Fibroblast of lung (primary cell): Measurements from ENCODE around the gene ZNF318. TPM values are rescaled to one million over a fixed set of nuclear protein-coding genes. Genes with fewer than 3 reads are reported as not detected.

Experiments
- DNase-seq, 2 donors: peaks; one replicate each; pipeline versions ENCODE4 v3.0.0 to v3.0.0-alpha.2; 2010; ENCODE audit warnings: low read depth in 2 of 2
- H2AFZ ChIP-seq: 2 replicates; pipeline ENCODE4 v1.5.1; 2012; ENCODE audit warnings: low read length, control low read depth, inconsistent platforms
- H3K27ac ChIP-seq: 2 replicates; pipeline ENCODE4 v1.5.1; 2011; ENCODE audit warnings: low read length, control low read depth; ENCODE audit not compliant: insufficient read depth
- H3K27me3 ChIP-seq: 2 replicates; pipeline ENCODE4 v1.5.1; 2011; ENCODE audit warnings: mild to moderate bottlenecking, low read length; ENCODE audit not compliant: control insufficient read depth, insufficient read depth
- H3K36me3 ChIP-seq: 2 replicates; pipeline ENCODE4 v1.5.1; 2011; ENCODE audit warnings: low read length; ENCODE audit not compliant: control insufficient read depth, insufficient read depth
- H3K4me1 ChIP-seq: 2 replicates; pipeline ENCODE4 v1.5.1; 2011; ENCODE audit warnings: low read length; ENCODE audit not compliant: control insufficient read depth, insufficient read depth; ENCODE audit errors: extremely low read depth
- H3K4me2 ChIP-seq: 2 replicates; pipeline ENCODE4 v1.5.1; 2011; ENCODE audit warnings: low read length, control low read depth; ENCODE audit not compliant: insufficient read depth; ENCODE audit errors: extremely low read depth
- H3K4me3 ChIP-seq, 4 experiments: fragments of 200-600 bp in 1 of 4; sonication (generic) in 1 of 4; replicated peaks in 1 of 4; 2 replicates each; pipeline ENCODE4 v1.5.1; 2011 to 2016; ENCODE audit warnings: low read length in 4 of 4, low read depth in 3 of 4, mild to moderate bottlenecking in 3 of 4, control low read depth in 2 of 4, inconsistent platforms in 1 of 4, mixed read lengths in 1 of 4; ENCODE audit not compliant: insufficient read depth in 1 of 4; ENCODE audit errors: control extremely low read depth in 1 of 4
- H3K79me2 ChIP-seq: 2 replicates; pipeline ENCODE4 v1.5.1; 2012; ENCODE audit warnings: mild to moderate bottlenecking, low read length, inconsistent platforms; ENCODE audit not compliant: control insufficient read depth, insufficient read depth
- H3K9ac ChIP-seq: 2 replicates; pipeline ENCODE4 v1.5.1; 2011; ENCODE audit warnings: mild to moderate bottlenecking, low read length, control low read depth; ENCODE audit not compliant: insufficient read depth
- H3K9me3 ChIP-seq: 2 replicates; pipeline ENCODE4 v1.5.1; 2012; ENCODE audit warnings: low read depth, low read length; ENCODE audit not compliant: control insufficient read depth, insufficient read depth
- H4K20me1 ChIP-seq: 2 replicates; pipeline ENCODE4 v1.5.1; 2011; ENCODE audit warnings: low read length; ENCODE audit not compliant: control insufficient read depth, insufficient read depth; ENCODE audit errors: extremely low read depth
- CTCF ChIP-seq, 2 donors: IDR thresholded peaks in 1 of 2; conservative IDR thresholded peaks in 1 of 2; 1 replicate in 1 of 2; 2 replicates in 1 of 2; pipeline ENCODE4 v1.5.1; 2011 to 2012; ENCODE audit warnings: low read length in 2 of 2, control low read depth in 1 of 2, inconsistent platforms in 1 of 2, low read depth in 1 of 2, mild to moderate bottlenecking in 1 of 2
- EZH2 ChIP-seq: IDR thresholded peaks from 2 replicates; pipeline ENCODE4 v1.5.1; 2012; ENCODE audit warnings: low read length, control low read depth, mild to moderate bottlenecking; ENCODE audit errors: missing control alignments
- polyA plus RNA-seq, 2 donors: library from polyadenylated mRNA; depleted of rRNA in 1 of 2; stranded (reverse) in 1 of 2; unstranded in 1 of 2; fragments of >200 nt; gene quantifications; 2 replicates each; pipeline ENCODE4 v1.2.1, GENCODE V29; 2011 to 2012; ENCODE audit warnings: missing spikeins in 1 of 2
- total RNA-seq: library from RNA; depleted of rRNA; stranded (reverse); fragments of >200 nt; gene quantifications from 2 replicates; pipeline ENCODE4 v1.2.1, GENCODE V29; 2014

Gene ZNF318
- total and polyA plus RNA-seq, 2 donors (not counting 1 experiment from before 2014, with no cell fraction given) = 6.1 to 8.6 TPM

- no peaks in the 10 kb centered on the region for H3K79me2 ChIP-seq
- no peaks in the 10 kb centered on the region for H3K36me3 ChIP-seq
- no peak overlapping the region for H2AFZ ChIP-seq
- no peaks in the 10 kb centered on the region for H4K20me1 ChIP-seq
- no peak overlapping the region for H3K9ac ChIP-seq
- no peak overlapping the region for H3K27ac ChIP-seq
- peaks cover 8% of the 10 kb centered on the region for H3K27me3 ChIP-seq
- DNase-seq = no peak
- H3K4me2 ChIP-seq = no peak overlapping the region
- TF ChIP-seq EZH2 = no peak
- TF ChIP-seq CTCF (conservative IDR thresholded peaks at IDR 0.05 in 1 of 2, IDR thresholded peaks at IDR 0.05 in 1 of 2; ENCODE audit: low read depth in 1 of 2, low read length in 2 of 2) = no peak
- H3K4me3 ChIP-seq = no peak overlapping the region
- no peaks in the 10 kb centered on the region for H3K9me3 ChIP-seq
- H3K4me1 ChIP-seq = no peaks in the 10 kb centered on the region
Observed at GRCh38 chr6:43286980-43287716, 82.3 kb downstream of the ZNF318 start.

GRCh38 chr6:43286456-43286979 lies 82.9 kb downstream of the ZNF318 start:
- Histone ChIP-seq H3K79me2 (no peaks in the 10 kb centered on the region), H3K27ac (no peak overlapping the region), H3K9me3 (no peaks in the 10 kb centered on the region), H3K4me1 (no peaks in the 10 kb centered on the region), H3K27me3 (peaks cover 8% of the 10 kb centered on the region), H3K4me2 (no peak overlapping the region), H3K36me3 (no peaks in the 10 kb centered on the region), H4K20me1 (no peaks in the 10 kb centered on the region), H2AFZ (no peak overlapping the region), H3K9ac (no peak overlapping the region), H3K4me3 (no peak overlapping the region)
- TF ChIP-seq EZH2 = no peak
- TF ChIP-seq CTCF (conservative IDR thresholded peaks at IDR 0.05 in 1 of 2, IDR thresholded peaks at IDR 0.05 in 1 of 2; ENCODE audit: low read depth in 1 of 2, low read length in 2 of 2) = no peak
- no peak for DNase-seq

Other genes starting within 250 kb of the ZNF318 start
- 16.0 and 16.9 TPM in 2 replicates for gene SRF, start 198.4 kb downstream of the ZNF318 start, total RNA-seq
- gene SRF, start 198.4 kb downstream of the ZNF318 start, polyA plus RNA-seq = 29.5 and 32.3 TPM in 2 replicates
- 27.0 and 32.2 TPM in 2 replicates for gene CUL9, start 187.5 kb downstream of the ZNF318 start, total RNA-seq
- gene CUL9, start 187.5 kb downstream of the ZNF318 start, polyA plus RNA-seq = 6.7 and 11.9 TPM in 2 replicates
- 39.5 and 52.5 TPM in 2 replicates for gene DNPH1, start 140.2 kb downstream of the ZNF318 start, total RNA-seq
- gene DNPH1, start 140.2 kb downstream of the ZNF318 start, polyA plus RNA-seq = 31.2 and 32.0 TPM in 2 replicates
- gene TTBK1, start 126.2 kb downstream of the ZNF318 start, total RNA-seq = under 0.01 TPM in 2 replicates
- gene TTBK1, start 126.2 kb downstream of the ZNF318 start, polyA plus RNA-seq = 0.03 TPM in 1 of 2 replicates, not detected in the other
- not detected in 2 replicates for gene SLC22A7, start 71.4 kb downstream of the ZNF318 start, total RNA-seq
- gene SLC22A7, start 71.4 kb downstream of the ZNF318 start, polyA plus RNA-seq = not detected in 2 replicates
- gene CRIP3, start 60.8 kb downstream of the ZNF318 start, total RNA-seq = 0.26 TPM in 1 of 2 replicates, not detected in the other
- gene CRIP3, start 60.8 kb downstream of the ZNF318 start, polyA plus RNA-seq = not detected in 2 replicates
- gene ABCC10, start 57.9 kb upstream of the ZNF318 start, total RNA-seq = 16.7 and 23.1 TPM in 2 replicates
- gene ABCC10, start 57.9 kb upstream of the ZNF318 start, polyA plus RNA-seq = 8.9 and 9.3 TPM in 2 replicates
- under 0.01 and 0.17 TPM in 2 replicates for gene DLK2, start 85.9 kb upstream of the ZNF318 start, total RNA-seq
- gene DLK2, start 85.9 kb upstream of the ZNF318 start, polyA plus RNA-seq = 0.23 and 0.50 TPM in 2 replicates
- 7.4 and 8.9 TPM in 2 replicates for gene TJAP1, start 107.9 kb upstream of the ZNF318 start, total RNA-seq
- 18.9 and 22.9 TPM in 2 replicates for gene TJAP1, start 107.9 kb upstream of the ZNF318 start, polyA plus RNA-seq
- gene LRRC73, start 140.7 kb upstream of the ZNF318 start, total RNA-seq = 0.26 and 0.33 TPM in 2 replicates
- gene LRRC73, start 140.7 kb upstream of the ZNF318 start, polyA plus RNA-seq = 0.17 and 0.18 TPM in 2 replicates
- 83.7 and 106 TPM in 2 replicates for gene YIPF3, start 147.3 kb upstream of the ZNF318 start, total RNA-seq
- gene YIPF3, start 147.3 kb upstream of the ZNF318 start, polyA plus RNA-seq = 173 TPM in 2 replicates
- 27.4 and 32.4 TPM in 2 replicates for gene POLR1C, start 147.4 kb upstream of the ZNF318 start, total RNA-seq
- 39.7 and 55.2 TPM in 2 replicates for gene POLR1C, start 147.4 kb upstream of the ZNF318 start, polyA plus RNA-seq
- 18.2 and 20.5 TPM in 2 replicates for gene XPO5, start 206.4 kb upstream of the ZNF318 start, total RNA-seq
- 21.7 and 26.1 TPM in 2 replicates for gene XPO5, start 206.4 kb upstream of the ZNF318 start, polyA plus RNA-seq
- gene POLH, start 206.5 kb upstream of the ZNF318 start, total RNA-seq = 19.5 and 21.8 TPM in 2 replicates
- 19.0 and 22.5 TPM in 2 replicates for gene POLH, start 206.5 kb upstream of the ZNF318 start, polyA plus RNA-seq